ENCODE data around the gene CLIC3.

DNA sequence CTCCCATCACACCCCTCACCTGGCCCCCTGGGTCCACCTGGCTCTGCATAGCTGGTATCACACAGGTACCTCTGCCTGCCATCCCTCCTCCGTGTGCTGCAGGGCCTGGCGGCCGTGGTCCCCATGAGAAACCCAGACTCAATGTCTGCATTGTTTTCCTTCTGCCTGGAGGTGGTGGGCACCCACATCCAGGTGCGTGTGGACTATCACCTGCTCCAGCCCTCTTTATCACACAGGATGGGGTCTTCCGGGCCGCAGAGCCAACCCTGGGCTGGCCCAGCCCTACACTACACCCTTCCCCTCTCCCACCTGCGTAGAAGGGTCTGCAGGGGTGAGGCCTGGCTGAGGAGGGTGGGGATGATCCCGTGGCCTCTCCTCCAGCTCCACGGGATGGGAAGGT is 42.5 kb upstream of the CLIC3 start:
- TF ChIP-seq POLR2A (IDR thresholded peaks at IDR 0.05; ENCODE audit: low read depth, low read length) (no peak), TAF1 (IDR thresholded peaks at IDR 0.05; ENCODE audit: borderline replicate concordance, low read depth, low read length) (no peak), POLR2AphosphoS5 (IDR thresholded peaks at IDR 0.05; ENCODE audit: low read depth, low read length) (no peak)
